ENCODE results near the gene ENO4. TPM values are rescaled to one million over a fixed set of nuclear protein-coding genes. Genes with fewer than 3 reads are reported as not detected.
A peak's percentile ranks its signal among the peaks of the same experiment; 100 is the strongest.

ENO4 gene
- not detected in 2 replicates for total RNA-seq (2014; rRNA removed; shearing (Covaris generic))

- peak; percentile 80 for DNase-seq (ENCODE audit: low read depth)
These were observed at the start of gene ENO4 for GRCh38 chr10:116849248-116850057. TSS of gene ENO4 (plus strand) at chr10:116849499. CDS start at chr10:116849567, 68 bp downstream.

- no peak for DNase-seq (ENCODE audit: low read depth)
These were observed 48.9 kb upstream of the ENO4 start for GRCh38 chr10:116800286-116800929.

- DNase-seq (ENCODE audit: low read depth), result no peak
These were observed 47.6 kb upstream of the ENO4 start for GRCh38 chr10:116801658-116802057.

- DNase-seq (ENCODE audit: low read depth), result no peak
These were observed 46.8 kb upstream of the ENO4 start for GRCh38 chr10:116802474-116802873.

GRCh38 chr10:116802876-116803275, 46.4 kb upstream of the ENO4 start:
- DNase-seq (ENCODE audit: low read depth), result no peak

- DNase-seq (ENCODE audit: low read depth), result peak; percentile 16
These were observed 45.6 kb upstream of the ENO4 start for GRCh38 chr10:116803451-116804249.

- DNase-seq (ENCODE audit: low read depth), result no peak
These were observed 40.6 kb upstream of the ENO4 start for GRCh38 chr10:116808706-116809105.

GRCh38 chr10:116809483-116810119, 39.7 kb upstream of the ENO4 start:
- DNase-seq (ENCODE audit: low read depth), result peak; percentile 29

GRCh38 chr10:116810120-116810500, 39.2 kb upstream of the ENO4 start:
- no peak for DNase-seq (ENCODE audit: low read depth)

GRCh38 chr10:116810895-116811294, 38.4 kb upstream of the ENO4 start:
- DNase-seq (ENCODE audit: low read depth), result no peak

- DNase-seq (ENCODE audit: low read depth), result no peak
These were observed 37.6 kb upstream of the ENO4 start for GRCh38 chr10:116811691-116812090.

GRCh38 chr10:116815641-116816415, 33.5 kb upstream of the ENO4 start:
- DNase-seq (ENCODE audit: low read depth), result peak; percentile 73

- DNase-seq (ENCODE audit: low read depth), result no peak
These were observed 32.1 kb upstream of the ENO4 start for GRCh38 chr10:116817178-116817577.

- DNase-seq (ENCODE audit: low read depth), result no peak
These were observed 31.4 kb upstream of the ENO4 start for GRCh38 chr10:116817780-116818343.

- no peak for DNase-seq (ENCODE audit: low read depth)
These were observed 29.2 kb upstream of the ENO4 start for GRCh38 chr10:116819999-116820677.

GRCh38 chr10:116825901-116826300, 23.4 kb upstream of the ENO4 start:
- no peak for DNase-seq (ENCODE audit: low read depth)

GRCh38 chr10:116826803-116827202, 22.5 kb upstream of the ENO4 start:
- peak; percentile 81 for DNase-seq (ENCODE audit: low read depth)

GRCh38 chr10:116827214-116827671, 22.1 kb upstream of the ENO4 start:
- no peak for DNase-seq (ENCODE audit: low read depth)

- DNase-seq (ENCODE audit: low read depth), result no peak
These were observed 21.2 kb upstream of the ENO4 start for GRCh38 chr10:116828116-116828515.

GRCh38 chr10:116829711-116830110, 19.6 kb upstream of the ENO4 start:
- DNase-seq (ENCODE audit: low read depth), result no peak

All from RPMI7951 (cell line).